ENCODE data around the gene FGF18. TPM values are rescaled to one million over a fixed set of nuclear protein-coding genes. Genes with fewer than 3 reads are reported as not detected.

Gene FGF18
- total RNA-seq, 1 donor from 2014 or later: not detected

GRCh38 chr5:171486613-171487012 lies 67.2 kb downstream of the FGF18 start:
- Mint-ChIP-seq H3K27me3 (peaks cover 25% of the 10 kb centered on the region), H3K4me1 (no peaks in the 10 kb centered on the region), H3K9me3 (no peaks in the 10 kb centered on the region), H3K4me3 (no peak overlapping the region), H3K27ac (no peak overlapping the region), H3K36me3 (ENCODE audit: low read depth) (no peaks in the 10 kb centered on the region)
- no peak for TF ChIP-seq CTCF (IDR thresholded peaks at IDR 0.05)
- ChIA-PET CTCF (no interaction called here), POLR2A (no interaction called here)
- intact Hi-C loops (cut with micrococcal nuclease): no loop called here
- no peak for DNase-seq
- no peak for ATAC-seq (ENCODE audit: low read depth)

GRCh38 chr5:171488876-171489275 lies 69.4 kb downstream of the FGF18 start:
- H3K27me3 Mint-ChIP-seq: peaks cover 22% of the 10 kb centered on the region
- H3K36me3 Mint-ChIP-seq (ENCODE audit: low read depth): no peaks in the 10 kb centered on the region
- H3K9me3 Mint-ChIP-seq: no peaks in the 10 kb centered on the region
- intact Hi-C loops (cut with micrococcal nuclease): no loop called here
- POLR2A ChIA-PET: no interaction called here
- TF ChIP-seq CTCF (IDR thresholded peaks at IDR 0.05): no peak
- ATAC-seq (ENCODE audit: low read depth): no peak
- no peak for DNase-seq
- CTCF ChIA-PET: no interaction called here
- H3K27ac Mint-ChIP-seq: no peak overlapping the region
- H3K4me3 Mint-ChIP-seq: no peak overlapping the region
- H3K4me1 Mint-ChIP-seq: no peaks in the 10 kb centered on the region

GRCh38 chr5:171492781-171493180 lies 73.3 kb downstream of the FGF18 start:
- Mint-ChIP-seq H3K9me3 (no peaks in the 10 kb centered on the region), H3K4me1 (no peaks in the 10 kb centered on the region), H3K4me3 (no peak overlapping the region), H3K27me3 (peaks cover 7% of the 10 kb centered on the region), H3K36me3 (ENCODE audit: low read depth) (no peaks in the 10 kb centered on the region), H3K27ac (no peak overlapping the region)
- TF ChIP-seq CTCF (IDR thresholded peaks at IDR 0.05): no peak
- POLR2A ChIA-PET: no interaction called here
- CTCF ChIA-PET: interaction anchor here (1.2 kb wide), 1 partner anchor 9 kb away, joined by 3 read pairs; no protein-coding TSS in a partner anchor
- intact Hi-C loops (cut with micrococcal nuclease): no loop called here
- DNase-seq: no peak
- no peak for ATAC-seq (ENCODE audit: low read depth)

- no peaks in the 10 kb centered on the region for H3K4me1 Mint-ChIP-seq
- ChIA-PET POLR2A (no interaction called here), CTCF (no interaction called here)
- H3K9me3 Mint-ChIP-seq: no peaks in the 10 kb centered on the region
- intact Hi-C loops (cut with micrococcal nuclease): no loop called here
- no peaks in the 10 kb centered on the region for H3K27me3 Mint-ChIP-seq
- ATAC-seq (ENCODE audit: low read depth) (no peak), DNase-seq (no peak)
- H3K36me3 Mint-ChIP-seq (ENCODE audit: low read depth): no peaks in the 10 kb centered on the region
- H3K27ac Mint-ChIP-seq: no peak overlapping the region
- no peak overlapping the region for H3K4me3 Mint-ChIP-seq
- TF ChIP-seq CTCF (IDR thresholded peaks at IDR 0.05): no peak
Observed at GRCh38 chr5:171493646-171494393, 74.4 kb downstream of the FGF18 start.

GRCh38 chr5:171494452-171495121 lies 75.1 kb downstream of the FGF18 start:
- ChIA-PET CTCF (no interaction called here), POLR2A (no interaction called here)
- H3K4me1 Mint-ChIP-seq: no peaks in the 10 kb centered on the region
- TF ChIP-seq CTCF (IDR thresholded peaks at IDR 0.05): no peak
- H3K27ac Mint-ChIP-seq: no peak overlapping the region
- DNase-seq (no peak), ATAC-seq (ENCODE audit: low read depth) (no peak)
- no peak overlapping the region for H3K4me3 Mint-ChIP-seq
- intact Hi-C loops (cut with micrococcal nuclease): no loop called here
- no peaks in the 10 kb centered on the region for H3K27me3 Mint-ChIP-seq
- H3K36me3 Mint-ChIP-seq (ENCODE audit: low read depth): no peaks in the 10 kb centered on the region
- H3K9me3 Mint-ChIP-seq: no peaks in the 10 kb centered on the region
